ENCODE results near the gene PPP4R1.
A peak's percentile ranks its signal among the peaks of the same experiment; 100 is the strongest.

The PPP4R1 gene

GRCh38 chr18:9616049-9616448 lies 1.7 kb upstream of the PPP4R1 start:
- peak; percentile 49 for DNase-seq (ENCODE audit: low read depth)
- H3K4me3 ChIP-seq (ENCODE audit: low read depth, low read length): no peak overlapping the region
- TF ChIP-seq MYC (IDR thresholded peaks at IDR 0.05; ENCODE audit: low read depth, low read length) (no peak), CTCF (IDR thresholded peaks at IDR 0.05; ENCODE audit: low read depth, low read length) (no peak), MAX (IDR thresholded peaks at IDR 0.05; ENCODE audit: low read depth, low read length) (no peak), POLR2A (IDR thresholded peaks at IDR 0.05; ENCODE audit: extremely low read depth, insufficient read length) (no peak)

- H3K4me3 ChIP-seq (ENCODE audit: low read depth, low read length): peak overlapping the region; percentile 62
- DNase-seq (ENCODE audit: low read depth): peak; percentile 28
- TF ChIP-seq MYC (IDR thresholded peaks at IDR 0.05; ENCODE audit: low read depth, low read length): no peak; the same call in 1 of the 2 replicates
- TF ChIP-seq CTCF (IDR thresholded peaks at IDR 0.05; ENCODE audit: low read depth, low read length): no peak
- no peak for TF ChIP-seq MAX (IDR thresholded peaks at IDR 0.05; ENCODE audit: low read depth, low read length)
- TF ChIP-seq POLR2A (IDR thresholded peaks at IDR 0.05; ENCODE audit: extremely low read depth, insufficient read length): no peak
Observed at GRCh38 chr18:9615280-9615797, 980 bp upstream of the PPP4R1 start.

- TF ChIP-seq MYC (IDR thresholded peaks at IDR 0.05; ENCODE audit: low read depth, low read length) (no peak), MAX (IDR thresholded peaks at IDR 0.05; ENCODE audit: low read depth, low read length) (no peak), CTCF (IDR thresholded peaks at IDR 0.05; ENCODE audit: low read depth, low read length) (no peak)
- peak; percentile 83 for DNase-seq (ENCODE audit: low read depth)
- peak overlapping the region; percentile 75 for H3K4me3 ChIP-seq (ENCODE audit: low read depth, low read length)
Observed at GRCh38 chr18:9613550-9614400, 584 bp downstream of the PPP4R1 start.

- no peak for DNase-seq (ENCODE audit: low read depth)
- no peak for TF ChIP-seq MYC (IDR thresholded peaks at IDR 0.05; ENCODE audit: low read depth, low read length)
- TF ChIP-seq CTCF (IDR thresholded peaks at IDR 0.05; ENCODE audit: low read depth, low read length): no peak
- TF ChIP-seq POLR2A (IDR thresholded peaks at IDR 0.05; ENCODE audit: extremely low read depth, insufficient read length): no peak
- TF ChIP-seq MAX (IDR thresholded peaks at IDR 0.05; ENCODE audit: low read depth, low read length): no peak
- peak overlapping the region; percentile 75 for H3K4me3 ChIP-seq (ENCODE audit: low read depth, low read length)
Observed at GRCh38 chr18:9612977-9613376, 1.4 kb downstream of the PPP4R1 start.

GRCh38 chr18:9612215-9612830 lies 2.0 kb downstream of the PPP4R1 start:
- peak; percentile 62 for DNase-seq (ENCODE audit: low read depth)
- peak; percentile 55 for TF ChIP-seq CTCF (IDR thresholded peaks at IDR 0.05; ENCODE audit: low read depth, low read length)
- no peak for TF ChIP-seq MAX (IDR thresholded peaks at IDR 0.05; ENCODE audit: low read depth, low read length)
- peak overlapping the region; percentile 75 for H3K4me3 ChIP-seq (ENCODE audit: low read depth, low read length)

Measured in NB4 (cell line).